ENCODE results near the gene CYSTM1.
A peak's percentile ranks its signal among the peaks of the same experiment; 100 is the strongest.

CYSTM1 gene

GRCh38 chr5:140239939-140240700 is 65.1 kb downstream of the CYSTM1 start:
- DNase-seq: no peak

GRCh38 chr5:140240987-140241706 is 66.2 kb downstream of the CYSTM1 start:
- DNase-seq: peak; percentile 46

GRCh38 chr5:140242099-140242498 is 67.1 kb downstream of the CYSTM1 start:
- no peak for DNase-seq

- no peak for DNase-seq
Measured at GRCh38 chr5:140242890-140243585, 68.0 kb downstream of the CYSTM1 start.

- DNase-seq: no peak
Measured at GRCh38 chr5:140243706-140244250, 68.8 kb downstream of the CYSTM1 start.

- DNase-seq: peak; percentile 54
Measured at GRCh38 chr5:140244525-140245025, 69.6 kb downstream of the CYSTM1 start.

- DNase-seq: no peak
Measured at GRCh38 chr5:140245341-140245740, 70.4 kb downstream of the CYSTM1 start.

- DNase-seq: no peak
Measured at GRCh38 chr5:140245926-140246325, 70.9 kb downstream of the CYSTM1 start.

- no peak for DNase-seq
Measured at GRCh38 chr5:140246378-140247122, 71.6 kb downstream of the CYSTM1 start.

GRCh38 chr5:140248414-140248813 is 73.4 kb downstream of the CYSTM1 start:
- no peak for DNase-seq

GRCh38 chr5:140249536-140249935 is 74.5 kb downstream of the CYSTM1 start:
- no peak for DNase-seq

GRCh38 chr5:140250386-140250785 is 75.4 kb downstream of the CYSTM1 start:
- no peak for DNase-seq

- DNase-seq: peak; percentile 49
Measured at GRCh38 chr5:140251527-140251973, 76.6 kb downstream of the CYSTM1 start.

GRCh38 chr5:140252470-140253126 is 77.6 kb downstream of the CYSTM1 start:
- no peak for DNase-seq

GRCh38 chr5:140253985-140254384 is 79.0 kb downstream of the CYSTM1 start:
- DNase-seq: no peak

GRCh38 chr5:140255460-140256157 is 80.6 kb downstream of the CYSTM1 start:
- DNase-seq: no peak

- no peak for DNase-seq
Measured at GRCh38 chr5:140256726-140257125, 81.7 kb downstream of the CYSTM1 start.

GRCh38 chr5:140258016-140258415 is 83.0 kb downstream of the CYSTM1 start:
- DNase-seq: no peak

- no peak for DNase-seq
Measured at GRCh38 chr5:140258873-140259272, 83.9 kb downstream of the CYSTM1 start.

- DNase-seq: no peak
Measured at GRCh38 chr5:140259500-140259899, 84.5 kb downstream of the CYSTM1 start.

GRCh38 chr5:140260089-140260656 is 85.2 kb downstream of the CYSTM1 start:
- DNase-seq: no peak

All from GOT3 (cell line).